Stimulated activated CD4-positive, alpha-beta T cell treated with anti-CD3 and anti-CD28 coated beads, TNF-alpha, amount 100 ng/mL, for 48 hours (primary cell): ENCODE measurements around the gene PDE4B.

Source experiments
- DNase-seq, 3 donors: peaks; one replicate each; pipeline ENCODE4 v3.0.0-alpha.2; 2020; ENCODE audit warnings: low read depth in 3 of 3

Gene PDE4B

GRCh38 chr1:66284746-66285145, 492.1 kb downstream of the PDE4B start:
- DNase-seq = no peak

GRCh38 chr1:66285618-66286270, 493.0 kb downstream of the PDE4B start:
- no peak for DNase-seq

- DNase-seq = no peak
Measured at GRCh38 chr1:66286307-66286706, 493.6 kb downstream of the PDE4B start.

GRCh38 chr1:66288048-66288447, 495.4 kb downstream of the PDE4B start:
- no peak for DNase-seq

- DNase-seq = no peak
Measured at GRCh38 chr1:66290761-66291530, 498.3 kb downstream of the PDE4B start.

DNA sequence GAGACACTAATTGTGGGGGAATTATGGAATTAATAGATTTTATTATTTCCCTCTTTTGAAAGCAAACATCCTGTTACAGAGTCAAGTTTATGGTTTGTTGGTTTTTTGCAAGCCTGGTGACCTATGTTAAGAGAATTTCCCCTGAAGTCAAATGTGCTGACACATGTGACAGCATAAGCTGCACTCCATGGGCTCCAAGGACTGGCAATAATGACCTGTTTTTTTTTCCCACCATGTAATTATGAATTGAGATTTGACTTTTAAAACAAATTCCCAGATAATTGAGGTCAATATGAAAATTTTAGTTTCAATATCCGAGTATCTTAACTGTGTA, 498.8 kb downstream of the PDE4B start:
- no peak for DNase-seq

DNA sequence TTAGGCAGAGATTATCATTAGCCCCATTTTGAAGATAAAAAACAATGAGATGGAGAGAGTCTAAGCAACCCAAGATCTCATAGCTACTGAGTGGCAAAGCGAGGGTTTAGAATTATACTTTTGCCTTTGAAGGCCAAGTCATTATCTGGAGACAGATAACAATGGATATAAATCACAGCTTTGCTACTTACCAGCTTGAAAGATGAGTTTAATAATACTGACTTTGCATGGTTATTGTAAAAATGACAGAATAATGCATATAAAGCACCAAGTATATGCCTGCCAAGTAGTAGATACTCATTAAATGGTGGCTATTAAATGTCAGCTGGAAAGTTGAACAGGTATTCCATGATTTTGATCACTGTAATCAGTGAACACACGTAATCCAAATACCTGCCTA, 499.6 kb downstream of the PDE4B start:
- no peak for DNase-seq

DNA sequence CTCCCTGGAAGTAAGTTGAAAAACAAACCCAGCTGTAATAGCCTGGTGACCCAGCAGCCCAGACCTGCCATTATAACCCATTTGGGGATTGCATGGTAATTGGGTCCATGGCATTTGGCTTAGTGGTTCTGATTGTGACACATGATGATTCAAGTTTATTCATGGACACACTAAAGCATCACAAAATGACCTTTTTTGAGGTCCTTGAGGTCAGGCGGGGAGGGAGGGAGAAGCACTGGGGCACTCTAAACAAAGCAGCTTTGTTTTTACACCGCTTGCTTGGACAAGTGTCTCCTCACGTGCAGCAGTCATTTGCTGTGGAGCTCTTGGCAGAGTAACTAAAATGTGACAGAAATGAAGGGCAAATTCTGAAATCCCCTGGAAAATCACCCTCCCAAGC, 500.2 kb downstream of the PDE4B start:
- DNase-seq = no peak

- DNase-seq = no peak
Measured at GRCh38 chr1:66294707-66295370, 502.1 kb downstream of the PDE4B start.

GRCh38 chr1:66295803-66296202, 503.1 kb downstream of the PDE4B start:
- no peak for DNase-seq

DNA sequence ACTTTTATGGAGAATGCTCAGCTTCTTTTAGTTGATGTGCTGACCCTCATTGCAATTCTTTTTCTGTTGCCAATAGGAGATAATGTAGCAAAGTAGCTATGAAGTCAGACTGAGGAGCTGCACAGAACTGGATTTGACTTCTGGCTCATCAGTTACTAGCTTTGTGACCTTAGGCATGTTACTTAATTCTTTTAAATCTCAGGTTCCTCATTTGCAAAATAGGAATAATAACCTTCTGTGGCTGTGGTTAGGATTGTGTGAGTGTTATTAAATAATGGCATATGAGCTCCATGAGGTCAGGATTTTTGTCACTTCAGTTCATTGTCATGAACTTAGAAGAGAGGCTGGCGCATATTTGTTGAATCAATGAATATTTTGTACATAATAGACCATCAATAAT, 503.7 kb downstream of the PDE4B start:
- no peak for DNase-seq

DNA sequence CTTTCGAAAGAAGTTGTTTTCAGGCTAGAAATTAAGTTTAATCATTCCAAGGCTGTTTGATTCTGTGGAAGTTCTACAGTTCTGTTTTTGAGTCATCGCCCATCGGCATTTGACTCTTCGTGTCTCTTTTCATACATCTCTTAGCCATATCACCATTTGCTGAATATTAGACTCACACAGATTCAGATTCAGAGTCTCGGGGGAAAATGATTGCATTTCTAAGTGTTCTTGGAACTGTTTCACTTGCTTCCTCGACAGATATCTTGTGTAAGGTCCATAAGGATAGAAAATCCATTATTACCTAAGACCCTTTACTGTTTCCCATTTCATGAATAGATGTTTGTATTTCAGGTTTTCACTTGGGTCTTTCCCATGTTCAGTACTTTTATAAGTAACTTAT, 504.3 kb downstream of the PDE4B start:
- DNase-seq = no peak

GRCh38 chr1:66298464-66298863, 505.8 kb downstream of the PDE4B start:
- DNase-seq = no peak

- no peak for DNase-seq
Measured at GRCh38 chr1:66300280-66300971, 507.7 kb downstream of the PDE4B start.

GRCh38 chr1:66300972-66301451, 508.3 kb downstream of the PDE4B start:
- DNase-seq = no peak

DNA sequence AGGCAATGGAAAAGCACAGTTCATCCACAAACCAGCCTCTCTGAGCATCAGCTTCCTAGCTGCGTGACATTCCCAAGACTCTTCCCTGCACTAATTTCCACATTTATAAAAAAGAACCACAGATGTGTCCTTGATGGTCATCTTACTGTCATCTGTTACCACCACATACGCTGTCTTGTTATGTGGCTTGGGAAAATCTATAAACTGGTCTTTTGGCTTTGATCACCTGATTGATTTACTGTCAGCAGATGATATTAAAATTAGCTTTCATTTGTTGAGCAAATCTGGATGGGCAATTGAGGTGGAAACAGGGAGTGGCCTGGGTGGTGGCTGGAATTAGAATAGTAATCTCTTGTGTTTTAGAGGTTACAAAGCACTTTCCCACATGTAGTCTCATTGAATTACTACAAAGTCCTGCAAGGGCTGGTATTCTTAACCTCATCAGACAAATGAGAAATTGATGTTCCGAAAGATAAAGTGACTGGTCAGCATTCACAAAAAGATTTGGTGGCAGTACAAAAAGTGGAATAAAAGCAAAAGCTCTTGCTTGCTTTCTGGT, 509.6 kb downstream of the PDE4B start:
- no peak for DNase-seq

DNA sequence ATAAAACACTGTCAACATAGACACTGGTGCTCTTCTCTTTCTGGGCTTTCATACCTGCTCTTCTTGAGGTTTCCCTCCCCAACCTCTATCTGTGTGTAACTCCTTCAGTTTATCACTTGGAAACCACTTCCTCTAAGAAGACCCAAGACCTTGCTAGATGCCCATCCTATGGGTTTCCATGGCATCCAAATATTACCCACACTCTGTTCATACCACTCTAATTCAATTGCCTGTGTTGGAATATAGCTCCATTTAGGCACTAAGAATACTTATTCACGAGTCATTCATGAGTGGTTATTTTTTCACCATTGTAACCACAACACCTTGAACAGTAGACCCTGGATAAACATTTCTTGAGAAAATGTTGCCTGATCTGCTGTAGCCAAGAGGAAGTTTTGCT, 510.1 kb downstream of the PDE4B start:
- DNase-seq = no peak

DNA sequence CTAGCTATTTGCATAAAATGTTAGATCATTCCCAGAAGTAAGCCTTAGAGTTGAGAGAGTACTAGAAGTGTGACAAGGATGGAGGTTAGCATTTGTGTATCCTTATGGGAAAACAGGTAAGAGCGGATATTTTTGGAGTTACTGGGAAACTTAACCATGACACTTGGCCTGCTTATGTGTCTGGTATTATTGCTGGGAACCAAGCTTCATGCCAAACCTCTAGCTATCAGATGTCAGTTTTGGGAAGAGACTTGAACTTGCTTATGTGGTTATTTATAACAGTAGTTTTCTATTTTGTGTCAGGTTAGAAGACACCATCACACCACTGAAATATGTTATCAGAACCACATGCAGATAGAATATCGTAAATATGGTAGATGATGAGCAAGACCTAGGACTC, 511.0 kb downstream of the PDE4B start:
- DNase-seq = no peak

GRCh38 chr1:66304128-66304527, 511.4 kb downstream of the PDE4B start:
- no peak for DNase-seq

- DNase-seq = no peak
Measured at GRCh38 chr1:66305927-66306326, 513.2 kb downstream of the PDE4B start.

DNA sequence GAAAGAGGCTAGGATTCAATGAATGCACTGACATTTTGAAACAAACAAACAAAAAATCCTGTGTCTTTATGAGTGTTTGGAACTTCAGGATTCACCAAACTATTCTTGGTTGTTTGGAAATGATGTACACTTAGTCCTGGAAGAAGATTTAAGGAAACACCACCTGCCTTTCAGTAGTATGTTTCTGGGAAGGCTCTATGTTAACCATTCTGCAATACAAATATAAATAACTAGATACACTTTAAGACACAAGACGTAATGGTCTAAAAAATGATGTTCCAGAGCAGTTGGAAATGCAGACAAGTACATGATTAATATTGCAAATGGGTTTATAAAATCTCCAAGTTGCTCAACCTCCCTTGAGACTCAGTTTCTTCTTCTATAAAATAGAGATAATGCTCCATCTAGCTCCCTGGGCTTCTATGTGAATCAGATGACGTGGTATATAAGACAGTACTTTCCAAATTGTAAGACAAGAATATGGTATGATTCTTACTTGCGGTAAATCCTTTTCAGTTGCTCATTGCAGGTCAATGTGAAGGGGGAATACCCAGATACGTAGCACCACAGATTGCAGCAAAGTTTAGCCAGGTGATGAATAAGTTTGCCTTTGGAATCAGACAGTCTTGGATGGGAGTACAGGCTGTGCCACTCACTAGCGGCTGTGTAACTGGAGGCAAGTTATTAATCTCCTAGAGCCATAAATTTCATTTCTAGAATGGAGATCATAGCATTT, 516.5 kb downstream of the PDE4B start:
- no peak for DNase-seq
